HEK293 (cell line): ENCODE measurements around the gene DIS3L2.

Experiments used
- CTCF ChIP-seq: fragments of 450-650 bp; formaldehyde crosslinking; IDR thresholded peaks from 2 replicates; pipeline ENCODE4 v1.5.1; 2016; ENCODE audit warnings: missing biosample characterization, missing genetic modification characterization
- REST ChIP-seq: fragments of 450-650 bp; formaldehyde crosslinking; IDR thresholded peaks from 2 replicates; pipeline ENCODE4 v1.5.1; 2016; ENCODE audit warnings: missing biosample characterization, missing genetic modification characterization
- YY1 ChIP-seq: fragments of 450-650 bp; formaldehyde crosslinking; IDR thresholded peaks from 2 replicates; pipeline ENCODE4 v1.5.1; 2018; ENCODE audit warnings: missing biosample characterization, missing genetic modification characterization
- ZNF18 ChIP-seq: fragments of 450-650 bp; formaldehyde crosslinking; IDR thresholded peaks from 2 replicates; pipeline ENCODE4 v1.5.1; 2016; ENCODE audit warnings: missing biosample characterization, missing genetic modification characterization
- ZNF394 ChIP-seq: fragments of 450-650 bp; formaldehyde crosslinking; IDR thresholded peaks from 2 replicates; pipeline ENCODE4 v1.5.1; 2016; ENCODE audit warnings: missing biosample characterization, missing genetic modification characterization, mild to moderate bottlenecking, moderate library complexity, borderline replicate concordance
- ZNF777 ChIP-seq: fragments of 450-650 bp; formaldehyde crosslinking; IDR thresholded peaks from 2 replicates; pipeline ENCODE4 v1.5.1; 2017; ENCODE audit warnings: missing biosample characterization, missing genetic modification characterization, borderline replicate concordance

- no peak for TF ChIP-seq ZNF777 (tag by site-specific recombination)
- TF ChIP-seq REST (tag by site-specific recombination) = no peak
- TF ChIP-seq YY1 (tag by site-specific recombination) = no peak
- TF ChIP-seq ZNF394 (tag by site-specific recombination) = no peak
- TF ChIP-seq CTCF (tag by site-specific recombination) = no peak
- no peak for TF ChIP-seq ZNF18 (tag by site-specific recombination)
Measured at GRCh38 chr2:232343821-232344220, 382.3 kb downstream of the DIS3L2 start.
